Measurements from ENCODE around the gene ELAVL2. TPM values are rescaled to one million over a fixed set of nuclear protein-coding genes. Genes with fewer than 3 reads are reported as not detected.

The ELAVL2 gene
- total and polyA plus RNA-seq, 4 donors = 0.02 to 1.7 TPM; not detected in 2

DNA sequence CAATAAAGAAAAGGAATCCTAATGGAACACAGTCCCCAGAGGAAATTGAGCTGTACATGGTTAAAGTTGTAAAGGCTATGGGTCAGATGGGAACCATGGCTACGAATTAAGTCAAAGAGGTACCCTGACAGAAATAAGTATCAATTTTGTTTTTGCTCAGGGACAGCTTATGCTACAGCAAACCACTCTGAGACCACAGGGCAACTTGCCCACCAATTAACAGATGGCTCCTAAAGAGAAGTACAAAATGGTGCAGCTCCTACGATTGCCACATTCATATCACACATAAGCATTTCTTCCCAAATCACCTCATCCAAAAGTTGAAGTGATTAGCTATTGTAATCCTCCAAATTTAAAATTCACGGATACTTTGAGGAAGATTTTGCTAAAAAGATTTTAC, 83.0 kb downstream of the ELAVL2 start:
- Histone ChIP-seq H3K9ac (ENCODE audit: insufficient read depth in 1 of 2, low read length in 2 of 2) (no peak overlapping the region), H3K27ac (ENCODE audit: low read depth in 1 of 2, low read length in 1 of 2) (no peak overlapping the region), H3K27me3 (ENCODE audit: control insufficient read depth in 3 of 3, insufficient read depth in 3 of 3, low read length in 2 of 3) (no peaks in the 10 kb centered on the region), H3K36me3 (ENCODE audit: control insufficient read depth in 4 of 4, insufficient read depth in 4 of 4, low read length in 4 of 4) (no peaks in the 10 kb centered on the region), H3K9me3 (ENCODE audit: control insufficient read depth in 4 of 4, insufficient read depth in 3 of 4, low read length in 3 of 4) (peaks cover 0 to 2% (median 0%) of the 10 kb centered on the region in 4 donors), H3K4me3 (no peak overlapping the region), H3K4me1 (ENCODE audit: control insufficient read depth in 5 of 5, insufficient read depth in 5 of 5, low read length in 5 of 5) (peaks cover 0 to 5% (median 2%) of the 10 kb centered on the region in 5 donors)
- WGBS, 2 donors = 78 to 88% methylated on average over 3 of the region's 3 CpGs
- TF ChIP-seq, protein P1, sequence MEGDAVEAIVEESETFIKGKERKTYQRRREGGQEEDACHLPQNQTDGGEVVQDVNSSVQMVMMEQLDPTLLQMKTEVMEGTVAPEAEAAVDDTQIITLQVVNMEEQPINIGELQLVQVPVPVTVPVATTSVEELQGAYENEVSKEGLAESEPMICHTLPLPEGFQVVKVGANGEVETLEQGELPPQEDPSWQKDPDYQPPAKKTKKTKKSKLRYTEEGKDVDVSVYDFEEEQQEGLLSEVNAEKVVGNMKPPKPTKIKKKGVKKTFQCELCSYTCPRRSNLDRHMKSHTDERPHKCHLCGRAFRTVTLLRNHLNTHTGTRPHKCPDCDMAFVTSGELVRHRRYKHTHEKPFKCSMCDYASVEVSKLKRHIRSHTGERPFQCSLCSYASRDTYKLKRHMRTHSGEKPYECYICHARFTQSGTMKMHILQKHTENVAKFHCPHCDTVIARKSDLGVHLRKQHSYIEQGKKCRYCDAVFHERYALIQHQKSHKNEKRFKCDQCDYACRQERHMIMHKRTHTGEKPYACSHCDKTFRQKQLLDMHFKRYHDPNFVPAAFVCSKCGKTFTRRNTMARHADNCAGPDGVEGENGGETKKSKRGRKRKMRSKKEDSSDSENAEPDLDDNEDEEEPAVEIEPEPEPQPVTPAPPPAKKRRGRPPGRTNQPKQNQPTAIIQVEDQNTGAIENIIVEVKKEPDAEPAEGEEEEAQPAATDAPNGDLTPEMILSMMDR (IDR thresholded peaks at IDR 0.05; ENCODE audit: control extremely low read depth, extremely low read depth) = no peak
- DNase-seq (no peak), ATAC-seq (ENCODE audit: insufficient read depth, low FRiP score) (no peak)

DNA sequence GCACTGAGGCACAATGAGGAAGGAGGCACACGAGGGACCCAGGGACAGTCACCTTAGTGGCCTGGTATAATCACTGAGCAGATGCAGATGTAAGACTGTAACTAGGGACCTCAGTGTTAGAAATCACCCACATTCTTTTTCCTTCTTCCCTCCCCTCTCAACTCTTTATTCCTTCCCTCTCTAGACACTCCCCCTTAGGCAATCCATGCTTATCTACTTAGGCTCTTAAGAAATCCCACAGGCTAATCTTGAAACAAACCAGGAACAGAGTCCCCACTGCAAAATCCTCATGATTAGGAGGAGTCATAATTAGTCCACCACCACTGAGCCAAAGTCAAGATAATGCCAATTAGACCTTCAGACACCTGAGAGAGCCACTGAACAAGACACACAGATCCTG, 84.7 kb downstream of the ELAVL2 start:
- peaks cover 0 to 2% (median 0%) of the 10 kb centered on the region in 4 donors for H3K9me3 ChIP-seq (ENCODE audit: control insufficient read depth in 4 of 4, insufficient read depth in 3 of 4, low read length in 3 of 4)

DNA sequence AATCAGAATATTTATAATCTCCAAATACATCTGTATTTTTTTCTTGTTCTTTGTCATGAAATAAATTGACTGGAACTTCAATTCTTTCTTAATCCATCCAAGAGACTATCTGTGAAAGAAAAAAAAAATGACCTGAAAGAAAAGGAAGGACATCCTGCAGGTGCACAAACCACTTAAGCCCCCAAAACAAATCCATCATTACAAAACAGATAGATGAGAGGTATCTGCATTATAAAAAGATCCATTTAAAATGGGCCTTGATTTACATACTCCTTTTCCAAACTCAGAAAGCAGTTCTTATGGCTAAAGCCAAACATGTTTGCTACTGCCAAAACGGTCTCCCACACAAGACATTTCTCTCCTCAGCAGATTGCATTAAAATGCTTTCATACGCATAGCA, 85.5 kb downstream of the ELAVL2 start:
- no peak for ATAC-seq (ENCODE audit: insufficient read depth, low FRiP score)
- H3K4me1 ChIP-seq (ENCODE audit: control insufficient read depth in 5 of 5, insufficient read depth in 5 of 5, low read length in 5 of 5) = no peaks in the 10 kb centered on the region
- no peaks in the 10 kb centered on the region for H3K27me3 ChIP-seq (ENCODE audit: control insufficient read depth in 3 of 3, insufficient read depth in 3 of 3, low read length in 2 of 3)
- H3K9me3 ChIP-seq (ENCODE audit: control insufficient read depth in 4 of 4, insufficient read depth in 3 of 4, low read length in 3 of 4) = peaks cover 0 to 2% (median 0%) of the 10 kb centered on the region in 4 donors
- H3K4me3 ChIP-seq = no peak overlapping the region
- TF ChIP-seq, protein P1 (IDR thresholded peaks at IDR 0.05; ENCODE audit: control extremely low read depth, extremely low read depth) = no peak
- H3K9ac ChIP-seq (ENCODE audit: insufficient read depth in 1 of 2, low read length in 2 of 2) = no peak overlapping the region
- no peak for DNase-seq
- H3K27ac ChIP-seq (ENCODE audit: low read depth in 1 of 2, low read length in 1 of 2) = no peak overlapping the region
- 79 to 80% methylated on average over 2 of the region's 2 CpGs for WGBS, 2 donors
- H3K36me3 ChIP-seq (ENCODE audit: control insufficient read depth in 4 of 4, insufficient read depth in 4 of 4, low read length in 4 of 4) = no peaks in the 10 kb centered on the region

More for the DNA sequence above, 84.7 kb downstream of the ELAVL2 start:
- DNase-seq (no peak), ATAC-seq (ENCODE audit: insufficient read depth, low FRiP score) (no peak)
- Histone ChIP-seq H3K27me3 (ENCODE audit: control insufficient read depth in 3 of 3, insufficient read depth in 3 of 3, low read length in 2 of 3) (no peaks in the 10 kb centered on the region), H3K4me3 (no peak overlapping the region), H3K4me1 (ENCODE audit: control insufficient read depth in 5 of 5, insufficient read depth in 5 of 5, low read length in 5 of 5) (no peaks in the 10 kb centered on the region), H3K9ac (ENCODE audit: insufficient read depth in 1 of 2, low read length in 2 of 2) (no peak overlapping the region), H3K27ac (ENCODE audit: low read depth in 1 of 2, low read length in 1 of 2) (no peak overlapping the region), H3K36me3 (ENCODE audit: control insufficient read depth in 4 of 4, insufficient read depth in 4 of 4, low read length in 4 of 4) (no peaks in the 10 kb centered on the region)
- WGBS, 2 donors = 21 to 33% methylated on average over 1 of the region's 1 CpG
- TF ChIP-seq, protein P1 (IDR thresholded peaks at IDR 0.05; ENCODE audit: control extremely low read depth, extremely low read depth) = no peak

DNA sequence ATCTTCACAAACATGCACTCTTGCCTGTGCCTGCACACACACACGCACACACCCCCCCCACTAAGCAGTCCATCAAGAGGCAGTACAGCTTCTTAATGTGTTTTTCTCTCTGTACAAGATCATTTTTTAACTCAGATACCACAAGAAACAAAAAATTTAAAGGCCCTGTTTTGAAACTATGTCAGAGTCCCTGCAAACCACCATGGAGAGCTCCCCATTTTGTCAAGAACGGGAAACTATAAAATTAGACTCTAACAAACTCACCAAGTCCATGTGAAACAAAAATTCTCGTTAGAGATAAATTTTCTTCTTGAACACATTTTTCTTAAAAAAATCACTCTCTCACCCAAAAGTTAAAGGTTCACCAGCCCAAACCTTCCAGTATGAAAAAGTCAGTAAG, 86.3 kb downstream of the ELAVL2 start:
- no peaks in the 10 kb centered on the region for H3K27me3 ChIP-seq (ENCODE audit: control insufficient read depth in 3 of 3, insufficient read depth in 3 of 3, low read length in 2 of 3)
- H3K36me3 ChIP-seq (ENCODE audit: control insufficient read depth in 4 of 4, insufficient read depth in 4 of 4, low read length in 4 of 4) = no peaks in the 10 kb centered on the region
- TF ChIP-seq, protein P1 (IDR thresholded peaks at IDR 0.05; ENCODE audit: control extremely low read depth, extremely low read depth) = no peak
- H3K9ac ChIP-seq (ENCODE audit: insufficient read depth in 1 of 2, low read length in 2 of 2) = no peak overlapping the region
- DNase-seq (no peak), ATAC-seq (ENCODE audit: insufficient read depth, low FRiP score) (no peak)
- H3K4me3 ChIP-seq = no peak overlapping the region
- H3K9me3 ChIP-seq (ENCODE audit: control insufficient read depth in 4 of 4, insufficient read depth in 3 of 4, low read length in 3 of 4) = peaks cover 0 to 2% (median 0%) of the 10 kb centered on the region in 4 donors
- H3K27ac ChIP-seq (ENCODE audit: low read depth in 1 of 2, low read length in 1 of 2) = no peak overlapping the region
- WGBS, 2 donors = 76 to 77% methylated on average over 3 of the region's 3 CpGs
- H3K4me1 ChIP-seq (ENCODE audit: control insufficient read depth in 5 of 5, insufficient read depth in 5 of 5, low read length in 5 of 5) = no peaks in the 10 kb centered on the region
